ENCODE measurements around the gene RCSD1. TPM values are rescaled to one million over a fixed set of nuclear protein-coding genes. Genes with fewer than 3 reads are reported as not detected.

RCSD1 gene
- polyA plus RNA-seq, 1 donor: 7.4 TPM

- H3K4me1 ChIP-seq (ENCODE audit: control insufficient read depth, insufficient read depth, low read length): no peaks in the 10 kb centered on the region
- H3K27ac ChIP-seq (ENCODE audit: low read length): no peak overlapping the region
- H3K27me3 ChIP-seq (ENCODE audit: control insufficient read depth, insufficient read depth, low read length): no peaks in the 10 kb centered on the region
- no peak for DNase-seq
- H3K36me3 ChIP-seq (ENCODE audit: control insufficient read depth, insufficient read depth, low read length): no peaks in the 10 kb centered on the region
- no peaks in the 10 kb centered on the region for H3K9me3 ChIP-seq (ENCODE audit: control insufficient read depth, low read depth, low read length)
- WGBS (ENCODE audit: insufficient coverage, low lambda C conversion rate): 93% methylated on average over 2 of the region's 4 CpGs
- no peak overlapping the region for H3K4me3 ChIP-seq (ENCODE audit: low read length)
These were observed 35.4 kb downstream of the RCSD1 start for GRCh38 chr1:167665469-167665868.

DNA sequence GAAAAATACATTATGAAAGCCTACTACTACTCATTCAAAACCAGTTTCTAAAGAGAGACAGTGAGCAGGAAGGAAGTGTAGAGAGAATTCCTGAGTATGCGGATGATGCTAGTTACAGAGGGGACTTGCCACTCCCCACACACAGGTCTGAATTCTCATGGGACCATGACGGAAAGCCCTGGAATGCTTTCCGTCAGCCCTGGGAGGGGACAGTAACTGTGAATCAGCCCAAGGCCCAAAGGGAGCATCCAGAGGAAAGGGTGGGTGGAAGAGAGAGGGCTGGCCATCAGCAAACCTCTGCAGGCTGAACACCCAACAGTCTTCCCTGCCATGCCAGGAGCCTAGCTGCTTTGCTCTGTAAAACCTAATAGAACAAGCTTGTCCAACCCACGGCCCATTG, 36.4 kb downstream of the RCSD1 start:
- no peak for DNase-seq
- H3K27ac ChIP-seq (ENCODE audit: low read length): no peak overlapping the region
- no peak overlapping the region for H3K4me3 ChIP-seq (ENCODE audit: low read length)
- H3K4me1 ChIP-seq (ENCODE audit: control insufficient read depth, insufficient read depth, low read length): no peaks in the 10 kb centered on the region
- H3K36me3 ChIP-seq (ENCODE audit: control insufficient read depth, insufficient read depth, low read length): no peaks in the 10 kb centered on the region
- WGBS (ENCODE audit: insufficient coverage, low lambda C conversion rate): no CpG with 5 or more reads among the region's 4 CpGs
- no peaks in the 10 kb centered on the region for H3K27me3 ChIP-seq (ENCODE audit: control insufficient read depth, insufficient read depth, low read length)
- no peaks in the 10 kb centered on the region for H3K9me3 ChIP-seq (ENCODE audit: control insufficient read depth, low read depth, low read length)

DNA sequence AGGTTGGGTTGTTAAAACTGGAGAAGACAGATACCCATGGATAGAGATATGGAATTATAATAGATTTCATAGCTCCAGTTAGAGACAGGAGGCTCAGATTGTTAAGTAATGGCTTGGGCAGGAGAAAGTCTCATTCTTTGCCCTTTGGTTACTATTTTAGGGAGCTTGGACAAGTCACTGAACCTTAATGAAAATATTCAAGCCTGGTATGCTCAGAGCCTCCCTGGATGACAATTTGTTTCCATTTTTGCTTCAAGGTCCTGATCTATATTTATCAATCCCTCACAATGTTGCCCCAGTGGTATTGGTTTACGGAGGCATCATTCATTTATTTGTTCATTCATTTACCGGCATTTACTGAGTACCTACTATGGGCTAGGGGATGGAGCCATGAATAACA, 37.5 kb downstream of the RCSD1 start:
- no peak overlapping the region for H3K4me3 ChIP-seq (ENCODE audit: low read length)
- no peaks in the 10 kb centered on the region for H3K36me3 ChIP-seq (ENCODE audit: control insufficient read depth, insufficient read depth, low read length)
- no CpG with 5 or more reads among the region's 2 CpGs for WGBS (ENCODE audit: insufficient coverage, low lambda C conversion rate)
- no peaks in the 10 kb centered on the region for H3K4me1 ChIP-seq (ENCODE audit: control insufficient read depth, insufficient read depth, low read length)
- H3K27me3 ChIP-seq (ENCODE audit: control insufficient read depth, insufficient read depth, low read length): no peaks in the 10 kb centered on the region
- no peak overlapping the region for H3K27ac ChIP-seq (ENCODE audit: low read length)
- no peak for DNase-seq
- H3K9me3 ChIP-seq (ENCODE audit: control insufficient read depth, low read depth, low read length): no peaks in the 10 kb centered on the region

- no peaks in the 10 kb centered on the region for H3K9me3 ChIP-seq (ENCODE audit: control insufficient read depth, low read depth, low read length)
- no peak overlapping the region for H3K27ac ChIP-seq (ENCODE audit: low read length)
- H3K27me3 ChIP-seq (ENCODE audit: control insufficient read depth, insufficient read depth, low read length): no peaks in the 10 kb centered on the region
- WGBS (ENCODE audit: insufficient coverage, low lambda C conversion rate): no CpG with 5 or more reads among the region's 6 CpGs
- no peak overlapping the region for H3K4me3 ChIP-seq (ENCODE audit: low read length)
- DNase-seq: no peak
- no peaks in the 10 kb centered on the region for H3K36me3 ChIP-seq (ENCODE audit: control insufficient read depth, insufficient read depth, low read length)
- no peaks in the 10 kb centered on the region for H3K4me1 ChIP-seq (ENCODE audit: control insufficient read depth, insufficient read depth, low read length)
These were observed 38.1 kb downstream of the RCSD1 start for GRCh38 chr1:167668108-167668507.

DNA sequence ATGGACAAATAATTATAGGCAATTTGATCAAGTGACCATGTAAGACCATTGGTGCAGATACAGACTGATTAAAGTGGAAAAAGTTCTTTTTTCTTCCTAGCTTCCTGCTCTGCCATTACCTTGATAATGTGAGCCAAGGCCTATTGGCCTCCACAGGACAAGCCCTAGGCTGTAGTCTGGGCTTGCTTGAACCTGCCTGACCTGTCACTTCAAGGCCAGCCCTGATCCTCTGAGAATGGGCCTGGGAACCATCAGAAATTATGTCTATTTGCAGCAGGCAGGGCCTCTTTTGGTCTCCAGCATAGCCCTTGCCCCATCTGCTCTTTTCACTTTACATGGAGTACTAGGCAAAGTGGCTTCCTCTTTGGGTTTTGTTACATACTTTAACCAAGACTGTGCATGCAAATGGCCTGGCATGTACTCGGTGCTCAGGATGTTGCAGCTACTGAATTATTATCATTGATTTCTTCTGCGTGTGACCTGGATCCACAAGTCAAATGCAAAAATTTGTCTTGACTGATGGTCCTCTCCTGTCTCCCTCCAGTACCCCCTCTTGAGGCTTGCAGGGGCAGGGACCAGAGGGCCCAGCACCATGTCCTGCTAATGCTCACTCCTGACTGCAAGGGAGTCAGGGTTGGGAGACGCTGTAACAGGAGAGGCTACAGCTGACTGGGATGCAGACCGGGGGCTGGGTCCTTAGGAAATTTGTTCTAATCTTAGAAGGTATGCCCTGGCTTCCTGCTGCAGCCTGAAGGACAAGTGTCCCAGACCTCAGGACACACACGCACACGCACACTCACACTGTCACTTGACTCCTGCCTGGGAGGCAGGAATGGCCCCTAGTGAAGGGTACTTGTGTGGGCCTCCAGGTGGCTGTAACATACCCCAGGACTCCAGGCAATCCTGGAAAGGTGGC, 39.4 kb downstream of the RCSD1 start:
- DNase-seq: no peak
- Histone ChIP-seq H3K27me3 (ENCODE audit: control insufficient read depth, insufficient read depth, low read length) (no peaks in the 10 kb centered on the region), H3K4me1 (ENCODE audit: control insufficient read depth, insufficient read depth, low read length) (no peaks in the 10 kb centered on the region), H3K9me3 (ENCODE audit: control insufficient read depth, low read depth, low read length) (no peaks in the 10 kb centered on the region), H3K36me3 (ENCODE audit: control insufficient read depth, insufficient read depth, low read length) (no peaks in the 10 kb centered on the region), H3K27ac (ENCODE audit: low read length) (no peak overlapping the region), H3K4me3 (ENCODE audit: low read length) (no peak overlapping the region)
- WGBS (ENCODE audit: insufficient coverage, low lambda C conversion rate): no CpG with 5 or more reads among the region's 6 CpGs

DNA sequence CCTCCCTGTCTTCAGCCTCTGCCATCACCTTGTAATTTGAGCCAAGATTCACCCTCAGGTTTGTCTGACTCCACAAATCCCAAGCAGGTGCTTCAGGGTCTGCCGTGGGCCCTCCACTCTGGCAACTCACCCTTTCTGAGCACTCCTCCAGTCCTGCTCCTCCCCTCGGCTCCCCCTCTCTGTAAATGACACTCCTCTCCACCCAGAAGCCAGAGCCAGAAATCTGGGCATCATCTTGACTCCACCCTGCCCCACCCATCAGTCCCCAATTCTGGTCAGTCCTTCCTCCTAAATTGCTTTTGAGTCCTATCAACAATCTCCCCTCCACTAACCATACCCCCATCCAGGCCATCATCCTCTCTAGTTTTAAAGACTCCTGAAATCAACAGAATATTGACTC, 40.5 kb downstream of the RCSD1 start:
- Histone ChIP-seq H3K36me3 (ENCODE audit: control insufficient read depth, insufficient read depth, low read length) (no peaks in the 10 kb centered on the region), H3K27ac (ENCODE audit: low read length) (no peak overlapping the region), H3K4me3 (ENCODE audit: low read length) (no peak overlapping the region), H3K4me1 (ENCODE audit: control insufficient read depth, insufficient read depth, low read length) (no peaks in the 10 kb centered on the region), H3K9me3 (ENCODE audit: control insufficient read depth, low read depth, low read length) (no peaks in the 10 kb centered on the region), H3K27me3 (ENCODE audit: control insufficient read depth, insufficient read depth, low read length) (no peaks in the 10 kb centered on the region)
- no peak for DNase-seq
- no CpG with 5 or more reads among the region's 2 CpGs for WGBS (ENCODE audit: insufficient coverage, low lambda C conversion rate)

DNA sequence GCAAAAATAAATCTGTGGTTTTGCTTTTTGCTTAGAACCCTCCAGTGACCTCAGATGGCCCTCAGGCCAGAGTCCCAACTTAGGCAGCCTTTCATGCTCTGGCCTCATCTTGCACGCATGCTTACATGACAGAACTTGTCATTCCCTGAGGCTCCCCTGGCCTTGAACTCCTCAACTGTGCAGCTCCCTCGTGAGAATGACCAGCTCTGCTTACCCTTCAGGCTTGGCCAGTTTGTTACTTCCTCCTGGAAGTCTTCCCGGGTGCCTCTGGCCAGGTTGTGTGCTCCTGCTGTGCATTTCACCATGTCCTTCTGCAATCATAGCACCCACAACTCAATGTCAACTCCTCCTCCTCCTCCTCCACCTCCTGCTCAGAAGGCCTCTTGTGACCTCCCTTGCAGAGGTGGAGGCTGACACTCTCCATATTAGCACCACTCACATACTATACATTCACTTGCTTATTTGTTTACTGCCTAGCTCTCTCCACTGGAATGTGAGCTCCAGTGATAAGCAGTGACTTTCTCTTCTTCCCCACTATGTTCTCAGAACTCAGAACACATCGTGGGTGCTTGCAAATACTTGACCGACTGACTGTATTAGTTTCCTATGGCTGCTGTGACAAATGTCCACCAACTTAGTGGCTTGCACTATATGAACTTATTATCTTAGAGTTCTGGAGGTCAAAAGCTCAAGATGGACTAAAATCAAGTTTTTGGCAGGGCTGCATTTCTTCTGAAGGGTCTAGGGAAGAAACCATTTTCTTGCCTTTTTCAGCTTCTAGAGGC, 41.9 kb downstream of the RCSD1 start:
- no CpG with 5 or more reads among the region's 5 CpGs for WGBS (ENCODE audit: insufficient coverage, low lambda C conversion rate)
- no peak overlapping the region for H3K27ac ChIP-seq (ENCODE audit: low read length)
- H3K36me3 ChIP-seq (ENCODE audit: control insufficient read depth, insufficient read depth, low read length): no peaks in the 10 kb centered on the region
- no peaks in the 10 kb centered on the region for H3K27me3 ChIP-seq (ENCODE audit: control insufficient read depth, insufficient read depth, low read length)
- DNase-seq: no peak
- H3K4me3 ChIP-seq (ENCODE audit: low read length): no peak overlapping the region
- no peaks in the 10 kb centered on the region for H3K9me3 ChIP-seq (ENCODE audit: control insufficient read depth, low read depth, low read length)
- no peaks in the 10 kb centered on the region for H3K4me1 ChIP-seq (ENCODE audit: control insufficient read depth, insufficient read depth, low read length)

GRCh38 chr1:167672831-167673230, 42.8 kb downstream of the RCSD1 start:
- Histone ChIP-seq H3K4me1 (ENCODE audit: control insufficient read depth, insufficient read depth, low read length) (no peaks in the 10 kb centered on the region), H3K27me3 (ENCODE audit: control insufficient read depth, insufficient read depth, low read length) (no peaks in the 10 kb centered on the region), H3K36me3 (ENCODE audit: control insufficient read depth, insufficient read depth, low read length) (no peaks in the 10 kb centered on the region), H3K9me3 (ENCODE audit: control insufficient read depth, low read depth, low read length) (no peaks in the 10 kb centered on the region), H3K4me3 (ENCODE audit: low read length) (no peak overlapping the region), H3K27ac (ENCODE audit: low read length) (no peak overlapping the region)
- 33% methylated on average over 1 of the region's 4 CpGs for WGBS (ENCODE audit: insufficient coverage, low lambda C conversion rate)
- no peak for DNase-seq

DNA sequence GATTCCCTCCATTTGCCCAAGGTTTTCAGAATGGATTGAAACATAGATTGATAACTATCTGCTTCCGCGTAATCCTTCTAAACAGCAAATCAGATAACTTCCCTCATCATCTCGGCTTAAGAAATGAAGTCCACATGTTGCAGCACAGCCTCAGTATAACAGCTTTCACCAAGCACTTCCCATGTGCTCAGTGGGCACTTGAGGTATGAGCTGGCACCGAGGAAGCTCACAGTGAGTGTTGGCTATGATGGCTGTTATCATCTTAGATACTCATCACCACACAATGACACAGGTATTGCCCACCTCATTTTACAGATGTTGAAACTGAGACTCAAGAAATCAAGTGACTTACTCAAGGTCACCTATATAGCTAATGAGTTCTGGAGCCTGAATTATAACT, 43.2 kb downstream of the RCSD1 start:
- no peaks in the 10 kb centered on the region for H3K36me3 ChIP-seq (ENCODE audit: control insufficient read depth, insufficient read depth, low read length)
- no peak overlapping the region for H3K4me3 ChIP-seq (ENCODE audit: low read length)
- no peak for DNase-seq
- H3K27me3 ChIP-seq (ENCODE audit: control insufficient read depth, insufficient read depth, low read length): no peaks in the 10 kb centered on the region
- H3K4me1 ChIP-seq (ENCODE audit: control insufficient read depth, insufficient read depth, low read length): no peaks in the 10 kb centered on the region
- no CpG with 5 or more reads among the region's 4 CpGs for WGBS (ENCODE audit: insufficient coverage, low lambda C conversion rate)
- H3K9me3 ChIP-seq (ENCODE audit: control insufficient read depth, low read depth, low read length): no peaks in the 10 kb centered on the region
- H3K27ac ChIP-seq (ENCODE audit: low read length): no peak overlapping the region

- DNase-seq: no peak
- WGBS (ENCODE audit: insufficient coverage, low lambda C conversion rate): 100% methylated on average over 1 of the region's 2 CpGs
- Histone ChIP-seq H3K4me3 (ENCODE audit: low read length) (no peak overlapping the region), H3K27ac (ENCODE audit: low read length) (no peak overlapping the region), H3K4me1 (ENCODE audit: control insufficient read depth, insufficient read depth, low read length) (no peaks in the 10 kb centered on the region), H3K27me3 (ENCODE audit: control insufficient read depth, insufficient read depth, low read length) (no peaks in the 10 kb centered on the region), H3K9me3 (ENCODE audit: control insufficient read depth, low read depth, low read length) (no peaks in the 10 kb centered on the region), H3K36me3 (ENCODE audit: control insufficient read depth, insufficient read depth, low read length) (no peaks in the 10 kb centered on the region)
These were observed 44.1 kb downstream of the RCSD1 start for GRCh38 chr1:167674156-167674555.

Data from large intestine (tissue), 3 donors.